D721Med (cell line): ENCODE measurements around the gene UBA5.

ENCODE experiments used
- DNase-seq: peaks from one replicate; pipeline ENCODE4 v3.0.0; 2011; ENCODE audit warnings: low spot score; ENCODE audit not compliant: insufficient read length
- FAIRE-seq: peaks from 2 replicates; lab custom pipeline; 2011; peaks lifted over from hg19 to GRCh38; lab: Jason Lieb, UNC
- CTCF ChIP-seq: IDR thresholded peaks from 2 replicates; pipeline ENCODE4 v1.5.1; 2012; ENCODE audit warnings: mild to moderate bottlenecking, control low read depth; ENCODE audit not compliant: insufficient read depth; ENCODE audit errors: missing control alignments

Gene UBA5

GRCh38 chr3:132652640-132653270 is 7.4 kb upstream of the UBA5 start:
- DNase-seq (no peak), FAIRE-seq (no peak)
- TF ChIP-seq CTCF = no peak

- FAIRE-seq (no peak), DNase-seq (no peak)
- TF ChIP-seq CTCF = no peak
These were observed 5.9 kb upstream of the UBA5 start for GRCh38 chr3:132654190-132654589.

DNA sequence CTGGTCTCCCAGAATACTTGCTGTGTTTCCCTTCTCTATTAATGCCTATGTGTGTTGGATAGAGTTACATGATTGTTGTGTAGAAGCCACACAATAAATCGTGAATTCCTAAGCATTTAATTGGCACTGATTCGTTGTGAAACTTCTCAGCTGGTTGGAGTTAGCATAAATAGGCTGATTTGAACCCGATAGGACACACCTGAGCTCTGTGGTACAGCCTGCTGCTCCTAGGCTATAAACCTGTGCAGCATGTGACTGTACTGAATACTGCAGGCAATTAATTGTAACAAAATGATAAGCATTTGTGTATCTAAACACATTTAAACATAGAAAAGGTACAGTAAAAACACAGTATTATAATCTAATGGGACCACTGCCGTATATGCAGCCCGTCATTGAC is 5.4 kb upstream of the UBA5 start:
- no peak for TF ChIP-seq CTCF
- DNase-seq (no peak), FAIRE-seq (no peak)

DNA sequence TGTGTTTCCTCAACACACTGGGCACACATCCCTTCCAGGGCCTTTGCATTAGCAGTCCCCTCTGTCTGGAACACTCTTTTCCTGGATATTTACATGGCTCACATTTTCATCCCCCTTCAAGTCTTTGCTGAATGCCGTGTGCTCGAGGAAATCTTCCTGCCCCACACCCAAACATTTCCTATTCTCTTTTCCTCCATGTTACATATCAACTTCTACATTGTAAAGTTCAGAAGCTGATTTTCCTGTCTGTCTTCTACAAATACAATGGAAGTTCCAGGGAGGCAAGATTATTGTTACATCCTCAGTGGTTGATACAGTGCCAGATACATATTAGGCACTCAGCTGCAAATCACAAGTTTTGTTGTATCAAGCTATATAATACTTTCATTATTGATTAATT is 4.7 kb upstream of the UBA5 start:
- TF ChIP-seq CTCF = no peak
- FAIRE-seq = no peak
- DNase-seq = no peak

DNA sequence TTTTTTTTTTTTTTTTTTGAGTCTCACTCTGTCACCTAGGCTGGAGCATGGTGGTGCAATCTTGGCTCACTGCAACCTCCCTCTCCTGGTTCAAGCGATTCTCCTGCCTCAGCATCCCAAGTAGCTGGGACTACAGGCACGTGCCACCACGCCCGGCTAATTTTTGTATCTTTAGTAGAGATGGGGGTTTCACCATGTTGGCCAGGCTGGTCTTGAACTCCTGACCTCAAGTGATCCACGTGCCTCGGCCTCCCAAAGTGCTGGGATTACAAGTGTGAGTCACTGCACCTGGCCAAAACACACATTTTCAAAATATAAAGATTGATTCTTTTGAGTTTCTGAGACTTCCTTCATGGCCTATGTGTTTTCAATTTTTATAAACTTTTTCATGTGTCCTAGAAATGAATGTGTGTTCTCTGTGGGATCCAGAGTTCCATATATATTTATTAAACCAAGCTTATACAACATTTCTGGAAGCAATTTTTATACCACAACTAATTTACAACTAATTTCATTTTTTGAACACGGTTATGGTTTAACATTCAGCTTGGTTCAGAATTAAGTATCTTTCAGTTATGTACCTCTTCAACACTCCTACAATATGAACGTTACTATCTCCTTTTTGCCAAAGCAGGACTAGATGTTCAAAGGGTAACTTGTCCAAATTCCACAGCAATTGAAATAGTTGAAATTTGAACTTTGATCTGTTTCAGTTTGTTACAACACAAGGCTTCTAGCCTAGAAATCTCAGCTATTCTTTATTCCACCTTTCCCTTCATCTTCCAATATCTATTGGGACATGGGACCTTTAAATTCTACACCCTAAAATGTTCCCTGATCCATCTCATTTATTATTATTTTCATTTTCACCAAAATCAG is 2.0 kb upstream of the UBA5 start:
- FAIRE-seq (no peak), DNase-seq (no peak)
- TF ChIP-seq CTCF = no peak

DNA sequence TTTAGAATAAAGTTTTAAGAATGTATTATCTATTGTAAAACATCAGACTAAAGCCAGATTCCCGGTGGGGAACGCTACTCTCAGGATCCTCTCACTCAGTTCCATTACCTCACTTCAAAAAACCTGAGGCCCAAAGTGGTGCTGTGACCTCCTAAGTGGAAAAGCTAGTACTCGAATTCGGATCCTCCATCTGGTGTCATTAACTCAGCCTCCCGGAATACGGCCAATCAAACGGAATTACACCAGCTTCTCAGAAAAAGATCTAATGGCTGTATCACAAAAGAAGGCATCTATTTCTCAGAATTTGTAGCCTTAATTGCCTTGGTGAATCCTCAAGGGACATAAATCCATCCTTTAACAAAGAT is 1.1 kb upstream of the UBA5 start:
- no peak for FAIRE-seq
- no peak for TF ChIP-seq CTCF
- DNase-seq = no peak
